Measurements from ENCODE around the gene SLC25A21. TPM values are rescaled to one million over a fixed set of nuclear protein-coding genes. Genes with fewer than 3 reads are reported as not detected.
A peak's percentile ranks its signal among the peaks of the same experiment; 100 is the strongest.
"Not testable (repeated sequence)": the region's sequence is repeated elsewhere in the genome, so short reads cannot be mapped to it uniquely, and the experiment has no call there.

Gene SLC25A21
- total RNA-seq, 1 experiment from 2014 or later, result 37.0 TPM

DNA sequence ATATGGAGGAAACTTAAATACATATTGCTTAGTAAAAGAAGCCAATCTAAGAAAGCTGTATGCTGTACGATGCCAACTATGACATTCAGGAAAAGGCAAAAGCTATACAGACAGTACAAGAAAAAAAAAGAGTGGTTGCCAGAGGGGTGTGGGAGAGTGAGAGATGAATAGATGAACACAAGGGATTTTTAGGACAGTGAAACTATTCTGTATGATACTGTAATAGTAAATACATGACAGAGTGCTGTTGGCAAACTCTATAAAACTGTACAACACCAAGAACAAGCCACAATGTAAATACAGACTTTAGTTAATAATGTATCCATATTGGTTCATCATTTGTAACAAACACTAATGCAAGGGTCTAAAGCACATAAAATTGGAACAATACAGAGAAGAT lies 14.5 kb upstream of the SLC25A21 start:
- no peak for DNase-seq (ENCODE audit: low read depth)

- no peak for DNase-seq (ENCODE audit: low read depth)
Measured at GRCh38 chr14:37185670-37186069, 13.3 kb upstream of the SLC25A21 start.

DNA sequence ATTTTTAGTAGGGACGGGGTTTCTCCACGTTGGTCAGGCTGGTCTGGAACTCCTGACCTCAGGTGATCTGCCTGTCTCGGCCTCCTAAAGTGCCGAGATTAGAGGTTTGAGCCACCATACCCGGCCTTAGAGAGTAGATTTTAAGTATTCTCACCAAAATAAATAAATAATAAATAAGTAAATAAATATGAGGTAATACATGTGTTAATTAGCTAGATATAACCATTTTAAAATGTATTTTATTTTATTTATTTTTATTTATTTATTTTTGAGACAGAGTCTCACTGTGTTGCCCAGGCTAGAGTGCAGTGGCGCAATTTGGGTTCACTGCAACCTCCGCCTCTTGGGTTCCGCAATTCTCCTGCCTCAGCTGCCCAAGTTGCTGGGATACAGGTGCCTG lies 12.1 kb upstream of the SLC25A21 start:
- DNase-seq (ENCODE audit: low read depth), result not testable (repeated sequence)

DNA sequence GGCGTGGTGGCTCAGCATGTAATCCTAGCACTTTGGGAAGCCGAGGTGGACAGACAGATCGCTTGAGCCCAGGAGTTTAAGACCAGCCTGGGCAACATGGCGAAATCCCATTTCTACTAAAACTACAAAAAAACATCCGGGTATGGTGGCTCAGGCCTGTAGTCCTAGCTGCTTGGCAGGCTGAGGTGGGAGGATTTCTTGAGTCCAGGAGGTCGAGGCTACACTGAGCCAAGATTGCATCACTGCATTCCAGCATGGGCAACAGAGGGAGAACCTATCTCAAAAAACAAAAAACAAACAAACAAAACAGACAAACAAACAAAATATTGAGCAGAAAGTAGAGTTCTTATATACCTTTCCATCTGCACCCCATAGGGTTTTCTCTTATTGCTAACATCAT lies 9.0 kb upstream of the SLC25A21 start:
- no peak for DNase-seq (ENCODE audit: low read depth)

GRCh38 chr14:37180886-37181285 lies 8.5 kb upstream of the SLC25A21 start:
- DNase-seq (ENCODE audit: low read depth), result not testable (repeated sequence)

GRCh38 chr14:37179896-37180502 lies 7.6 kb upstream of the SLC25A21 start:
- peak; percentile 60 for DNase-seq (ENCODE audit: low read depth)

DNA sequence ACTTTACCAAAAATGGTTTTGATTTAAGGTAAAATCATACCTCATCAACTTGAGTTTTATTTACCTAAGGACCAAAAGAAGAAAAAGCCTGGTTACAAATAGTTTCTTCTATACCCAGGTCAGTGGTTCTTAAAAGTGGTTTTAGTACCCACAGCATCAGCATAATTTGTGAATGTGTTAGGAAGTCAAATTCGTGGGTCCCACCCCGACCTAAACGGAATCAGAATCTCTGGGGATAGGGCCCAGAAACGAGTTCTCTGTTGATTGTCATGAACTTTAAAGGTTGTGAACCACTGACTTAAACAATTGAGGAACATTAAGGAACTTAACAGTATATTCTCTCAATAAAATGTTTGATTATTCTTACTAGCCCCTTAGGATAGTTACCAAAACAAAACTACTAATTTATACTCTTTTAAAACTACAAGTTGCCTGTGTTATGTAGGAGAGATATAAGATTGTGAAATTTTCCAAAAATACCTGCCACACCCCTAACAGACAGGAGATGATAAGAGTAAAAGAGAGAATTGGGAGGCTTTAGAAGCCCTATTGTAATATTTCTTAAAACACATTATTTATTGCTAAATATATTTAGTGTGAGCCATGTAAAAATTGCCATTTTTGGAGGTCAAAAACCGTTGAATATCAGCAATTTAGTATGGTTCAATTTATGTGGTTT lies 669 bp upstream of the SLC25A21 start:
- DNase-seq (ENCODE audit: low read depth), result no peak

GRCh38 chr14:37171678-37172023 lies 755 bp downstream of the SLC25A21 start:
- DNase-seq (ENCODE audit: low read depth), result no peak

- DNase-seq (ENCODE audit: low read depth), result peak; percentile 47
Measured at GRCh38 chr14:37170993-37171392, 1.4 kb downstream of the SLC25A21 start.

DNA sequence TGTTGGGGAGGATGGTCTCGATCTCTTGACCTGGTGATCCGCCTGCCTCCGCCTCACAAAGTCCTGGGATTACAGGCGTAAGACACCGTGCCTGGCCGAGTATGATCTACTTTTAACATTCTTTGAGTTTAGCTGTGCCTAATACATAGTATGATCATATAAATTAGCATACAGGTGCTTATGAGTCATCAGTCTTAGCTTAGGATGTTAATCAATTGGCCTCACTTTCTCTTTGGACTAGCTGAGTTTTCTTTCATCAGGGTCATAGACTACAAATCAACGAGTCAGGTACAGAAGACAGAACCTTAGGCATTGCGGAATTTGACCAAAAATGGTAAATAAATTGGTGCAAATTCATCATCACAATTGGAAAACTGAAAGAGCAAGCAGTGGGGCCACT lies 2.2 kb downstream of the SLC25A21 start:
- DNase-seq (ENCODE audit: low read depth), result no peak

DNA sequence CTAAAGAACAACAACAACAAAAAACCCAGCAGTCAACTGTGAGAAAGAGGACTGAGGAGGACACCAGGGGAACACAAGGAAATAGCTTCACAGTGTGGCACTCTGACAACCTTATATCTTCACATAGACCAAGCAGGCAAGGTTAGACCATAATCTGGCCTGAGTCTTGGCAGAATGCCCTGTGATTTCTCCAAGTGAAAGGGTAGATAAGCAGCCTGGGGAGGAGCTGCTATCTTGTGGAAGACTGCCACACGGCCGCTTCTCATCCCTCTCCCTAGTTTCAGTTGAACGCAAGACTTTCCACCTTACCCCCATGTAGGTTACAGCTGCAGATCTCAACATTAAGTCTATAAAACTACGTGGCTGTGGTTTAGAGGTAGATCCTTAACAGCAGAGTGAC lies 3.7 kb downstream of the SLC25A21 start:
- DNase-seq (ENCODE audit: low read depth), result peak; percentile 56

DNA sequence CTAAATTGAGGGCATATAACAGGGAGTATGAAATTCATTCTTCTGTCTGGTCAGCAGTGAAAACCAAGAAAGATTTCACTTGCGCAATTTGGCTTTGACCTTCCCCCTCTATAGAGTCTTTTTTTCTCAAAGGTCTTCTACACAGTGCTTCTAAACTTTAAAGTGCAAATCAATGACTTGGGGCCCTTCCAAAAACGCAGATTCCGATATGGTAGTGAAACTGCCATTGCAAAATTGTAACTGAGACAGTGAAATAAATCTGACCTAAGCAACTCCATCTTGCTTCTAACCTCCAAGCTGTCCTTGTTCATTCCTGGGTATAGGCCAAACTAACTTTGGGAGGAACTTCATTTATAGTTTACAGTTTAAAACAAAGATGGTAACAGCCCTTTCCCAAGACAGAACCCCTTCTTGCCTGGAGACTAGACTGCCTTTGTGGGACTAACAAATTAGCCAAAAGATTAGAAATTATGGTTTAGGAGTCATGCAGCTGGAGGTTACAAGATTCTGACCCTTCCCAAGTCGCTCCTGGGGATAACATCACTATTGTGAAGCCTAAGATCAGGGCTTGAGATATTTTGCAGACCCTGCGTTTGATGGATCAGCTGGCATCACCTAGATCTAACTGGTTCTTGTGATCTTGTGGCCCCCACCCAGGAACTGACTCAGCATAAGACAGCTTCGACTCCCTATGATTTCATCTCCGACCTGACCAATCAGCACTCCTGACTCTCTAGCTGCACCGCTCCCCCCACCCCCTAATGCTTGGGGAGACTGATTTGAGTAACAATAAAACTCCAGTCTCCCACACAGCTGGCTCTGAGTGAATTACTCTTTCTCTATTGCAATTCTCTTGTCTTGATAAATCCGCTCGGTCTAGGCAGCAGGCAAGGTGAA lies 5.0 kb downstream of the SLC25A21 start:
- DNase-seq (ENCODE audit: low read depth), result peak; percentile 66

- DNase-seq (ENCODE audit: low read depth), result no peak
Measured at GRCh38 chr14:37165794-37166193, 6.6 kb downstream of the SLC25A21 start.

- DNase-seq (ENCODE audit: low read depth), result not testable (repeated sequence)
Measured at GRCh38 chr14:37162307-37162706, 10.1 kb downstream of the SLC25A21 start.

DNA sequence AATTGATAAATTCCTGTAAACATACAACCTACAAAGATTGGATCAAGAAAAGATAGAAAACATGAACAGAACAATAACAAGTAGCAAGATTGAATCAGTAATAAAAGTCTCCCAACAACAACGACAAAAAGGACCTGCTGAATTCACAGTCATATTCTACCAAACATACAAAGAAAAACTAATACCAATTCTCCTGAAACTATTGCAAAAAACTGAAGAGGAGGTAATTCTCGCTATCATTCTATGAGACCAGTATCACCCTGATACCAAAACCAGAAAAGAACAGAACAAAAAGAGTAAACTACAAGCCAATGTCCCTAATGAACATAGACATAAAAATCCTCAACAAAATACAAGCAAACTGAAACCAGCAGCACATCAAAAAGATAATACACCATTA lies 14.4 kb downstream of the SLC25A21 start:
- DNase-seq (ENCODE audit: low read depth), result no peak

GRCh38 chr14:37153483-37153882 lies 18.9 kb downstream of the SLC25A21 start:
- DNase-seq (ENCODE audit: low read depth), result no peak

- no peak for DNase-seq (ENCODE audit: low read depth)
Measured at GRCh38 chr14:37153005-37153404, 19.4 kb downstream of the SLC25A21 start.

GRCh38 chr14:37150414-37150813 lies 22.0 kb downstream of the SLC25A21 start:
- DNase-seq (ENCODE audit: low read depth), result peak; percentile 42

GRCh38 chr14:37147310-37147880 lies 25.0 kb downstream of the SLC25A21 start:
- DNase-seq (ENCODE audit: low read depth), result no peak

- not testable (repeated sequence) for DNase-seq (ENCODE audit: low read depth)
Measured at GRCh38 chr14:37146438-37146837, 26.0 kb downstream of the SLC25A21 start.

- DNase-seq (ENCODE audit: low read depth), result peak; percentile 85
Measured at GRCh38 chr14:37145395-37145794, 27.0 kb downstream of the SLC25A21 start.

DNA sequence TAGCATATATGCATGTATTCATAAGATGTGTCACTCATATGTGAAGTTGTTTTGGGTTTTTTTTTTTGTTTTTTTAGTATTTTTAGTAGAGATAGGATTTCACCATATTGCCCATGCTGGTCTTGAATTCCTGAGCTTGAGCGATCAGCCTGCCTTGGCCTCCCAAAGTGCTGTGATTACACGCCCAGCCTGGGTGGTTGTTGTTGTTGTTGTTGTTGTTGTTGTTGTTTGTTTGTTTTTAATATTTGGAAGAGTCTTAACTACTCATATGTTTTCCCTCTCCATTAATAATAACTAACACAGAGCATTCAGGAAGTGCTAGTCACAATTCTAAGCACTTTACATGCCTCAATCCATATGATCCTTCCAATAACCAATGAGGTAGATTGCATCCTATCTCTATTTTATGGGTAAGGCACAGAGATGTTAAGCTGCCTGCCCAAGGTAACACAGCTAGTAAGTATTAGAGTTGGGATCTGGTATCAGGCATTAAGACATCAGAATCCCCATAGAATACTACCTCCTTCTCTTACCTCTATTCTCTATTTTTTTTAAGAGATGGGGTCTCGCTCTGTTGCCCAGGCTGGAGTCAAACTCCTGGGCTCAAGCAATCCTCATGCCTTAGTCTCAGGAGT lies 27.6 kb downstream of the SLC25A21 start:
- no peak for DNase-seq (ENCODE audit: low read depth)

Measured in Daoy (cell line).